Lower leg skin (tissue), 3 donors: ENCODE data around the gene CDSN.

Experiments
- CTCF ChIP-seq, 3 donors: fragments of 450-650 bp; IDR thresholded peaks; one replicate each; pipeline ENCODE4 v1.5.1; 2016; ENCODE audit warnings: antibody characterized with exemption in 3 of 3, mild to moderate bottlenecking in 3 of 3, moderate library complexity in 2 of 3
- POLR2A ChIP-seq, 2 donors: fragments of 450-650 bp; IDR thresholded peaks; one replicate each; pipeline ENCODE4 v1.6.1; 2016 to 2017; ENCODE audit warnings: antibody characterized with exemption in 2 of 2, mild to moderate bottlenecking in 1 of 2, moderate library complexity in 1 of 2

- TF ChIP-seq CTCF (IDR thresholded peaks at IDR 0.05) (no peak), POLR2A (IDR thresholded peaks at IDR 0.05) (no peak)
Measured at GRCh38 chr6:31132806-31133205, 12.6 kb upstream of the CDSN start.
